ENCODE measurements around the gene VSX2. TPM values are rescaled to one million over a fixed set of nuclear protein-coding genes. Genes with fewer than 3 reads are reported as not detected.
A peak's percentile ranks its signal among the peaks of the same experiment; 100 is the strongest.

Gene VSX2
- total RNA-seq, 1 donor from 2014 or later: not detected

GRCh38 chr14:74301594-74302151 lies 62.4 kb downstream of the VSX2 start:
- peak overlapping the region; percentile 78 to 80 for H3K27ac ChIP-seq
- H3K4me3 ChIP-seq: peak overlapping the region; percentile 73 to 88
- TF ChIP-seq CTCF (IDR thresholded peaks at IDR 0.05): no peak
- intact Hi-C loops (cut with DNase I): no loop called here
- H3K36me3 ChIP-seq: peaks cover 18 to 29% of the 10 kb centered on the region in 2 donors
- no peaks in the 10 kb centered on the region for H3K27me3 ChIP-seq
- H3K4me1 ChIP-seq: no peaks in the 10 kb centered on the region
- no peaks in the 10 kb centered on the region for H3K9me3 ChIP-seq
- DNase-seq (ENCODE audit: low spot score in 2 of 2): no peak

GRCh38 chr14:74302152-74302628 lies 62.9 kb downstream of the VSX2 start:
- Histone ChIP-seq H3K36me3 (peaks cover 12 to 23% of the 10 kb centered on the region in 2 donors), H3K27ac (peak overlapping the region; percentile 78 to 80), H3K4me1 (no peaks in the 10 kb centered on the region), H3K27me3 (no peaks in the 10 kb centered on the region), H3K4me3 (peak overlapping the region; percentile 73 to 88), H3K9me3 (no peaks in the 10 kb centered on the region)
- TF ChIP-seq CTCF (IDR thresholded peaks at IDR 0.05): peak in 1 of 3 experiments; percentile 19
- intact Hi-C loops (cut with DNase I): no loop called here
- DNase-seq (ENCODE audit: low spot score in 2 of 2): no peak

GRCh38 chr14:74302634-74303569 lies 63.7 kb downstream of the VSX2 start, which contains the start of gene ABCD4:
TSS of gene ABCD4 (minus strand) at chr14:74302934. CDS start at chr14:74302912, 22 bp downstream.
- H3K36me3 ChIP-seq: peaks cover 7 to 17% of the 10 kb centered on the region in 2 donors
- peak within 1 kb of the TSS; percentile 73 to 88 for H3K4me3 ChIP-seq
- no peaks in the 10 kb centered on the region for H3K4me1 ChIP-seq
- no peaks in the 10 kb centered on the region for H3K9me3 ChIP-seq
- H3K27me3 ChIP-seq: no peaks in the 10 kb centered on the region
- H3K27ac ChIP-seq: peak within 1 kb of the TSS; percentile 78 to 80
- peak in 2 of 3 experiments; percentile 43 to 52 for TF ChIP-seq CTCF (IDR thresholded peaks at IDR 0.05)
- intact Hi-C loops (cut with DNase I): no loop called here
- DNase-seq (ENCODE audit: low spot score in 2 of 2): peak; percentile 83 to 97

- no peaks in the 10 kb centered on the region for H3K36me3 ChIP-seq
- TF ChIP-seq CTCF (IDR thresholded peaks at IDR 0.05): no peak
- H3K27ac ChIP-seq: no peak overlapping the region
- no peaks in the 10 kb centered on the region for H3K9me3 ChIP-seq
- intact Hi-C loops (cut with DNase I): no loop called here
- H3K4me1 ChIP-seq: no peaks in the 10 kb centered on the region
- no peak for DNase-seq (ENCODE audit: low spot score in 2 of 2)
- H3K4me3 ChIP-seq: no peak overlapping the region
- H3K27me3 ChIP-seq: no peaks in the 10 kb centered on the region
Observed at GRCh38 chr14:74308695-74309094, 69.4 kb downstream of the VSX2 start.

- no peak overlapping the region for H3K27ac ChIP-seq
- no peak overlapping the region for H3K4me3 ChIP-seq
Observed at GRCh38 chr14:74309125-74310022, 70.1 kb downstream of the VSX2 start.

More at GRCh38 chr14:74309125-74310022, 70.1 kb downstream of the VSX2 start:
- no peaks in the 10 kb centered on the region for H3K27me3 ChIP-seq
- no peaks in the 10 kb centered on the region for H3K9me3 ChIP-seq
- no peak for DNase-seq (ENCODE audit: low spot score in 2 of 2)
- TF ChIP-seq CTCF (IDR thresholded peaks at IDR 0.05): no peak
- H3K36me3 ChIP-seq: no peaks in the 10 kb centered on the region
- intact Hi-C loops (cut with DNase I): no loop called here
- H3K4me1 ChIP-seq: no peaks in the 10 kb centered on the region
